IMR-90 (cell line): ENCODE measurements around the gene P2RY2. TPM values are rescaled to one million over a fixed set of nuclear protein-coding genes. Genes with fewer than 3 reads are reported as not detected.

ENCODE experiments used
- ATAC-seq: fragments of 200-7000 bp; cut with Tn5 transposase; 2 replicates; pipeline ENCODE4 v1.9.1; 2020; ENCODE audit warnings: low read depth, mild to moderate bottlenecking, moderate library complexity
- BruUV-seq: library from RNA; stranded (reverse); fragments of 400-500 nt; replicated peaks from 2 replicates; lab custom pipeline; 2021; lab: Mats Ljungman, UMichigan
- CTCF ChIA-PET: fragments of 300-600 bp; formaldehyde crosslinking; extraction: SDS; loops from one replicate; lab custom pipeline; 2021; ENCODE audit warnings: antibody characterized with exemption; lab: Yijun Ruan, JAX
- POLR2A ChIA-PET: fragments of 300-600 bp; sonication (Branson Sonifier 250); formaldehyde crosslinking; loops from one replicate; lab custom pipeline; 2022; ENCODE audit warnings: antibody characterized with exemption; ENCODE audit not compliant: unreplicated experiment; lab: Charles Lee
- DNase-seq: peaks from one replicate; pipeline ENCODE4 v3.0.0; 2013
- H2AFZ ChIP-seq: replicated peaks from 2 replicates; pipeline ENCODE3; 2013; ENCODE audit warnings: low read length, mild to moderate bottlenecking; ENCODE audit not compliant: poor library complexity
- H2AK5ac ChIP-seq: 2 replicates; pipeline ENCODE4 v1.6.1; 2013; ENCODE audit warnings: low read depth, low read length, inconsistent platforms
- H2AK9ac ChIP-seq: replicated peaks from 2 replicates; pipeline ENCODE3; 2013; ENCODE audit warnings: mild to moderate bottlenecking, low read depth, low read length, moderate library complexity; ENCODE audit not compliant: poor library complexity
- H2BK120ac ChIP-seq: 2 replicates; pipeline ENCODE4 v1.6.1; 2013; ENCODE audit warnings: low read depth, low read length, inconsistent platforms
- H2BK15ac ChIP-seq: 3 replicates; pipeline ENCODE4 v1.6.1; 2013; ENCODE audit warnings: low read depth, low read length, inconsistent platforms
- H2BK20ac ChIP-seq: 2 replicates; pipeline ENCODE4 v1.6.1; 2013; ENCODE audit warnings: low read depth, mild to moderate bottlenecking, inconsistent platforms, low read length, moderate library complexity
- H2BK5ac ChIP-seq: 2 replicates; pipeline ENCODE4 v1.6.1; 2013; ENCODE audit warnings: mild to moderate bottlenecking, low read depth, low read length, inconsistent platforms; ENCODE audit not compliant: poor library complexity, severe bottlenecking
- H3K14ac ChIP-seq: replicated peaks from 2 replicates; pipeline ENCODE4 v1.6.1; 2013; ENCODE audit warnings: low read depth, low read length, inconsistent platforms
- H3K18ac ChIP-seq: 2 replicates; pipeline ENCODE4 v1.6.1; 2013; ENCODE audit warnings: low read depth, low read length, control low read depth
- H3K23ac ChIP-seq: 2 replicates; pipeline ENCODE4 v1.6.1; 2013; ENCODE audit warnings: low read depth, low read length, inconsistent platforms
- H3K27ac ChIP-seq: 2 replicates; pipeline ENCODE4 v1.5.1; 2013; ENCODE audit warnings: mild to moderate bottlenecking, control low read depth, low read length; ENCODE audit not compliant: insufficient read depth
- H3K27me3 ChIP-seq: 2 replicates; pipeline ENCODE4 v1.6.1; 2013; ENCODE audit warnings: low read length; ENCODE audit not compliant: control insufficient read depth, insufficient read depth
- H3K36me3 ChIP-seq: 2 replicates; pipeline ENCODE4 v1.6.1; 2013; ENCODE audit warnings: low read length, mixed read lengths; ENCODE audit not compliant: control insufficient read depth, insufficient read depth
- H3K4ac ChIP-seq: 2 replicates; pipeline ENCODE4 v1.6.1; 2013; ENCODE audit warnings: low read depth, low read length, inconsistent platforms
- H3K4me1 ChIP-seq: 2 replicates; pipeline ENCODE4 v1.6.1; 2013; ENCODE audit warnings: low read length, mixed read lengths; ENCODE audit not compliant: control insufficient read depth, insufficient read depth
- H3K4me2 ChIP-seq: 2 replicates; pipeline ENCODE4 v1.6.1; 2013; ENCODE audit warnings: low read depth, mild to moderate bottlenecking, control low read depth, low read length, moderate library complexity
- H3K4me3 ChIP-seq: 2 replicates; pipeline ENCODE4 v1.5.1; 2013; ENCODE audit warnings: low read depth, mild to moderate bottlenecking, control low read depth, low read length, moderate library complexity; ENCODE audit not compliant: insufficient read depth
- H3K56ac ChIP-seq: 2 replicates; pipeline ENCODE4 v1.6.1; 2013; ENCODE audit warnings: low read length, inconsistent platforms; ENCODE audit not compliant: insufficient read depth; ENCODE audit errors: extremely low read depth
- H3K79me1 ChIP-seq, 2 experiments: 2 replicates each; pipeline ENCODE4 v1.6.1; 2013; ENCODE audit warnings: low read length in 2 of 2, inconsistent platforms in 1 of 2, low read depth in 1 of 2
- H3K9ac ChIP-seq: 2 replicates; pipeline ENCODE4 v1.6.1; 2013; ENCODE audit warnings: low read depth, low read length, control low read depth
- H3K9me1 ChIP-seq: 2 replicates; pipeline ENCODE4 v1.6.1; 2013; ENCODE audit warnings: low read length, inconsistent platforms; ENCODE audit not compliant: insufficient read depth
- H3K9me3 ChIP-seq: 2 replicates; pipeline ENCODE4 v1.6.1; 2013; ENCODE audit warnings: low read length; ENCODE audit not compliant: control insufficient read depth, insufficient read depth
- H4K20me1 ChIP-seq: 2 replicates; pipeline ENCODE4 v1.6.1; 2013; ENCODE audit warnings: low read length, inconsistent platforms; ENCODE audit not compliant: insufficient read depth
- H4K5ac ChIP-seq: 2 replicates; pipeline ENCODE4 v1.6.1; 2013; ENCODE audit warnings: mild to moderate bottlenecking, low read depth, low read length, control low read depth
- H4K8ac ChIP-seq, 2 experiments: 2 replicates each; pipeline ENCODE4 v1.6.1; 2013; ENCODE audit warnings: low read depth in 2 of 2, low read length in 2 of 2, control low read depth in 1 of 2, inconsistent platforms in 1 of 2
- H4K91ac ChIP-seq: 2 replicates; pipeline ENCODE4 v1.6.1; 2013; ENCODE audit warnings: low read depth, low read length, inconsistent platforms; ENCODE audit not compliant: insufficient read depth
- CEBPB ChIP-seq: IDR thresholded peaks from 2 replicates; pipeline ENCODE4 v1.6.1; 2012; ENCODE audit warnings: low read depth, low read length, improper control_type of control experiment
- MAZ ChIP-seq: IDR thresholded peaks from 2 replicates; pipeline ENCODE4 v1.6.1; 2012; ENCODE audit warnings: low read depth, mild to moderate bottlenecking, low read length, improper control_type of control experiment, moderate library complexity, borderline replicate concordance
- MXI1 ChIP-seq: IDR thresholded peaks from 2 replicates; pipeline ENCODE4 v1.6.1; 2012; ENCODE audit warnings: low read depth, mild to moderate bottlenecking, low read length, moderate library complexity, borderline replicate concordance
- RAD21 ChIP-seq: IDR thresholded peaks from 2 replicates; pipeline ENCODE4 v1.6.1; 2012; ENCODE audit warnings: low read length, improper control_type of control experiment
- RCOR1 ChIP-seq: IDR thresholded peaks from 2 replicates; pipeline ENCODE4 v1.6.1; 2012; ENCODE audit warnings: mild to moderate bottlenecking, low read length, improper control_type of control experiment; ENCODE audit not compliant: insufficient replicate concordance
- RFX5 ChIP-seq: IDR thresholded peaks from 2 replicates; pipeline ENCODE4 v1.8.0; 2012; ENCODE audit warnings: low read depth, mild to moderate bottlenecking, low read length, moderate library complexity
- SMC3 ChIP-seq: fragments of 150-350 bp; IDR thresholded peaks from 2 replicates; pipeline ENCODE4 v1.6.1; 2016; ENCODE audit warnings: low read depth, mild to moderate bottlenecking, antibody characterized with exemption, low read length, moderate library complexity
- WGBS, 2 experiments: methylation state at CpG; one replicate each; pipeline versions ENCODE4 v1.1.5 to v1.1.7; 2013; ENCODE audit warnings: missing lambda C conversion rate in 2 of 2; ENCODE audit not compliant: insufficient read length in 1 of 2; ENCODE audit errors: extremely low coverage in 2 of 2; 5-methylcytosine and 5-hydroxymethylcytosine counted together
- dilution Hi-C: fragments of 300-500 bp; cut with HindIII; formaldehyde crosslinking; loops from one replicate; pipeline ENCODE4 v1.14.3; 2018; ENCODE audit warnings: low sequenced_read_pairs; ENCODE audit not compliant: unreplicated experiment
- in situ Hi-C: fragments of 300-500 bp; cut with MboI; formaldehyde crosslinking; loops from 3 replicates; pipeline ENCODE4 v1.14.3; 2019; ENCODE audit warnings: low sequenced_read_pairs, inconsistent platforms, mixed read lengths
- intact Hi-C: fragments of 100-400 bp; cut with micrococcal nuclease; formaldehyde crosslinking; loops from 2 replicates; pipeline ENCODE4 v1.10.0; 2022
- polyA plus RNA-seq, 3 experiments: library from polyadenylated mRNA; depleted of rRNA; stranded (reverse); fragments of >200 nt; gene quantifications; 2 replicates each; pipeline ENCODE4 v1.2.3, GENCODE V29; 2012; ENCODE audit warnings: low replicate concordance in 1 of 3
- total RNA-seq: library from RNA; depleted of rRNA; stranded (reverse); fragments of >200 nt; gene quantifications from 2 replicates; pipeline ENCODE4 v1.2.3, GENCODE V29; 2012
- TF ChIP-seq, protein P1 (sequence below): conservative IDR thresholded peaks from 2 replicates; pipeline ENCODE4 v1.5.1; 2012; ENCODE audit warnings: mild to moderate bottlenecking, low read depth, low read length, improper control_type of control experiment

Gene P2RY2
- total and polyA plus RNA-seq, 2 of the 4 experiments (the other 2 are of a cell fraction): not detected

DNA sequence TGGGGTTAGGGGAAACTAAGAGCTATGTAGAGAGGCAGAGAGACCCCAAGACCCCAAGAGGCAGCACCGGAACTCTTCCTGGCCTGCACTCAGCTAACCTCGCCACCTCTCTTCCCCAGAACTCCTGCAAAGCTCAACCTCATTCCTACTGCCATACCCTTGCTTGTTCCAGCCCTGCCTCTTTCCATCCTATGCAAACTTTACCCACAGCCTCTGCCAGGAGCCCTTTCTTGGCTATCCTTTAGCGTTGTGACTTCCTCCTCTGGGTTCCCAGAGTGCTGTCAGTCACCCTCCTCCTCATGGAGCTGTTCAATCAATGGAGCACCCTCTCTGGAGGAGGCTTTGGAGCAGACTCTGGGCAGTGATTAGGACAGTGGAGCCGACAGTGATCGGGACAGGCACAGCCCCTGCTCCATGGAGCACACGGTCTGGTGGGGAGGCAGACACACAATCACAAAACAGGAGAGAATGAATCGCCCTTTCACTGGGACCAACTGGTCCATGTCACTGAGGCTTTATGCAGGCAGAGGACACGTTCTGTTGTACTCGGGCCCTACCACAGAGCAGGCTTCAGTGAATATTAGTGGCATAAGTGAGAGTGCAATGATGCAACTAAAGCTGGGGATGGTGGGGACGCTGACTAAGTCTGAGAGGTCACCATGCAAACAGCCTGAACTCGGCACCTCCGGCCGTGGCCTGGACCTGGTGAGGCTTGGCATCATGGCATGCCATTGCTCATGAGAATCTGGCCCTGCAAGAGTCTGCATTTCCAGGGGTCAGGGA, 24.6 kb upstream of the P2RY2 start (continued):
- TF ChIP-seq CEBPB: no peak

DNA sequence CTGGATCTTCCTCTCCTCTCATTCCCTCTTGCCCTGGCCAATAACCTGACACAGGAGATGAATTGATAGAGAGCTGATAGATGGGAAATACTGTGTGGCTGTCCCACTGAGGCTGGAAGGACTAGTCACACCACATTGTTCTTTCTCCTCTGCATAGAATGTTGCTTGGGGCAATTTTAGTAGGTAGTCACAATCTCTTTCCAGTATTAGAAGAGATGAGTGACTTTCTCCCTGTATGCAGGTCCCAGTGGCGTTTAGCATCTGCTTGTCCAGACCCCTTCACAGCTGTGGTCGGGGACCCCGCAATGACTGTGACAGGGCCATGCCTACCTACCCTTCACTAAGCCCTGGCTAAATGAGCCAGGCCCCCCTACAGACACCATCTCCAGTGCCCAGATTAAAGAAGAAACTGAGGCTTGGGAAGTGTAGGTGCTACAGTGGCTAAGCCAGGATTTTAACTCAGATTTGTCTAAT, 24.0 kb upstream of the P2RY2 start:
- Histone ChIP-seq H3K4me2 (no peak overlapping the region), H2BK5ac (no peak overlapping the region), H4K5ac (no peak overlapping the region), H2BK20ac (no peak overlapping the region), H3K18ac (no peak overlapping the region), H3K9ac (no peak overlapping the region), H3K36me3 (no peaks in the 10 kb centered on the region), H3K27me3 (peaks cover 13% of the 10 kb centered on the region; the same call in 1 of the 2 replicates), H3K14ac (no peak overlapping the region), H3K27ac (no peak overlapping the region), H3K23ac (no peak overlapping the region), H4K91ac (no peak overlapping the region), H3K4me1 (no peaks in the 10 kb centered on the region), H4K8ac (no peak overlapping the region), H3K4ac (no peak overlapping the region), H4K20me1 (no peaks in the 10 kb centered on the region), H3K4me3 (no peak overlapping the region), H2AK5ac (no peak overlapping the region), H3K9me3 (no peaks in the 10 kb centered on the region), H3K56ac (no peak overlapping the region), H2AK9ac (no peak overlapping the region), H2BK15ac (no peak overlapping the region), H3K9me1 (no peaks in the 10 kb centered on the region; the same call in 1 of the 2 replicates), H2BK120ac (no peak overlapping the region), H3K79me1 (no peaks in the 10 kb centered on the region), H2AFZ (no peak overlapping the region)
- ChIA-PET POLR2A (no interaction called here), CTCF (interaction anchor here (1.0 kb wide), 1 partner anchor 48 kb away, joined by 3 read pairs; no protein-coding TSS in a partner anchor)
- in situ Hi-C loops (no loop called here), intact Hi-C loops (no loop called here), dilution Hi-C loops (no loop called here)
- BruUV-seq: no TSS peak
- DNase-seq (no peak), ATAC-seq (no peak)
- no CpG with 5 or more reads among the region's 3 CpGs for WGBS, 2 experiments
- TF ChIP-seq RAD21 (no peak), RCOR1 (no peak), MAZ (no peak), RFX5 (no peak), SMC3 (no peak), MXI1 (no peak)
- TF ChIP-seq, protein P1, sequence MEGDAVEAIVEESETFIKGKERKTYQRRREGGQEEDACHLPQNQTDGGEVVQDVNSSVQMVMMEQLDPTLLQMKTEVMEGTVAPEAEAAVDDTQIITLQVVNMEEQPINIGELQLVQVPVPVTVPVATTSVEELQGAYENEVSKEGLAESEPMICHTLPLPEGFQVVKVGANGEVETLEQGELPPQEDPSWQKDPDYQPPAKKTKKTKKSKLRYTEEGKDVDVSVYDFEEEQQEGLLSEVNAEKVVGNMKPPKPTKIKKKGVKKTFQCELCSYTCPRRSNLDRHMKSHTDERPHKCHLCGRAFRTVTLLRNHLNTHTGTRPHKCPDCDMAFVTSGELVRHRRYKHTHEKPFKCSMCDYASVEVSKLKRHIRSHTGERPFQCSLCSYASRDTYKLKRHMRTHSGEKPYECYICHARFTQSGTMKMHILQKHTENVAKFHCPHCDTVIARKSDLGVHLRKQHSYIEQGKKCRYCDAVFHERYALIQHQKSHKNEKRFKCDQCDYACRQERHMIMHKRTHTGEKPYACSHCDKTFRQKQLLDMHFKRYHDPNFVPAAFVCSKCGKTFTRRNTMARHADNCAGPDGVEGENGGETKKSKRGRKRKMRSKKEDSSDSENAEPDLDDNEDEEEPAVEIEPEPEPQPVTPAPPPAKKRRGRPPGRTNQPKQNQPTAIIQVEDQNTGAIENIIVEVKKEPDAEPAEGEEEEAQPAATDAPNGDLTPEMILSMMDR: no peak
